A549 (cell line): ENCODE data around the gene BEAN1.

Experiments used
- CEBPB ChIP-seq, 2 experiments: fragments of >200 bp in 1 of 2; sonication (Bioruptor Twin) in 1 of 2; formaldehyde crosslinking in 1 of 2; IDR thresholded peaks; 2 replicates each; pipeline ENCODE4 v1.6.1; 2012 to 2016
- CTCF ChIP-seq: fragments of >200 bp; sonication (Bioruptor Twin); formaldehyde crosslinking; IDR thresholded peaks from 3 replicates; pipeline ENCODE4 v1.5.1; 2016
- POLR2A ChIP-seq: IDR thresholded peaks from 2 replicates; pipeline ENCODE4 v1.6.1; 2012; ENCODE audit warnings: mild to moderate bottlenecking, low read length
- REST ChIP-seq: fragments of 200-600 bp; sonication (generic); IDR thresholded peaks from 2 replicates; pipeline ENCODE4 v1.6.1; 2016; ENCODE audit warnings: antibody characterized with exemption, mild to moderate bottlenecking, moderate library complexity
- RFX5 ChIP-seq: fragments of 450-650 bp; IDR thresholded peaks from 2 replicates; pipeline ENCODE4 v1.7.1; 2014; ENCODE audit warnings: antibody characterized with exemption, mild to moderate bottlenecking, moderate library complexity
- SREBF2 ChIP-seq: fragments of 450-650 bp; IDR thresholded peaks from 2 replicates; pipeline ENCODE4 v1.6.1; 2014; ENCODE audit warnings: mild to moderate bottlenecking, moderate library complexity
- ZSCAN20 ChIP-seq: fragments of 250-450 bp; sonication (Bioruptor Pico); IDR thresholded peaks from 2 replicates; pipeline ENCODE4 v1.8.0; 2022; ENCODE audit warnings: mild to moderate bottlenecking, moderate library complexity

DNA sequence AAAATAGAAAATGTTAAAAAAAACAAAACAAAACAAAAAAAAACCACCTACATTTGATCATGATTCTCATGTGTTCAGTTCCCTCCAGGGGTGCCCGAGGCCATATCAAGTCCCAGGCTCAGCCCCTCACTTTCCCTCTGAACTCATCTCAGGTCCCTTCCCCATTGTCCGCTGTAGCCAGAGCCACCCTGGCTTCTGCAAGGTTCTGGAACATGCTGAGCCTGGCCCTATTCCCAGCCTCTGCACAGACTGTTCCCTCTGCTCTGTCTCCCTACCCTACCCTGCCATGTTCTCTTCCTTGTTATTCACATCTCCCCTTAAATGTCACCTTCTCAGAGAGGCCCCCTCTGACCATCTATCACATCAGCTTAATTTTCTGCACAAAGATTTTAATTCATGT, 75.9 kb downstream of the BEAN1 start:
- no peak for TF ChIP-seq REST
- TF ChIP-seq CEBPB (IDR thresholded peaks at IDR 0.05) = no peak
- no peak for TF ChIP-seq ZSCAN20
- no peak for TF ChIP-seq CTCF
- TF ChIP-seq RFX5 = no peak
- TF ChIP-seq SREBF2 = no peak
- no peak for TF ChIP-seq POLR2A
